ENCODE data around the gene MTIF3. TPM values are rescaled to one million over a fixed set of nuclear protein-coding genes. Genes with fewer than 3 reads are reported as not detected.

Gene MTIF3
- total RNA-seq, result 41.4 TPM

GRCh38 chr13:27449936-27450828 lies at the start of gene MTIF3:
Gene MTIF3, minus strand, starts transcription at chr13:27450564. Its CDS starts 10,116 bp downstream, at chr13:27440448.
- peak; percentile 86 for DNase-seq

DNA sequence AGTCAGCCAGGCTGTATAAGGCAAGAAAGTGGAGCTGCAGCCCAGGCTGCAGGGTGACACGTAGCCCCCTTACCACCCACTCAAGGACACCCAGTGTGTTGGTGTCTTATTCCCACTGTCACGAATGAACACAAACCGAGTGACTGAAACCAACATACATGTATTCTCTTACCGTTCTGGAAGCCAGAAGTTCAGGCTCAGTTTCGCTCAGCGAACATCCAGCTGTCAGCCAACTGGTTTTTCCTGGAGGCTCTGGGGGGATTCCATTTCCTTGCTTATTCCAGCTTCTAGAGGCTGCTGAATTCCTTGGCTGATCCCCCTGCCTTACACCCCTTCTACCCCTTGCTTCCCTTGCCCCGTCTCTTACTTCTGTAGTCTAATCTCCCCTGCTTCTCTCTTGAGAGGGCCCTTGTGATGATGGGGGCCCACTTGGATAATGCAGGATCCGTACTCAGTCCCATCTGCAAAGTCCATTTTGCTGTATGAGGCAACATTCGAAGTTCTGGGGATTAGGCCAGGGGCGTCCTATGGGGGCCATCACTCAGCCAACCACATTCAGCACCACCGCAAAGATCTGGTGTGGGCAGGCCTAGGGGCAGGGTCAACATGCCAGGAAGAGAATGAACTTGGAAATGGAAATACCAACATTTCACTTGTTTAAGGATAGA lies 47.3 kb upstream of the MTIF3 start:
- no peak for DNase-seq

DNA sequence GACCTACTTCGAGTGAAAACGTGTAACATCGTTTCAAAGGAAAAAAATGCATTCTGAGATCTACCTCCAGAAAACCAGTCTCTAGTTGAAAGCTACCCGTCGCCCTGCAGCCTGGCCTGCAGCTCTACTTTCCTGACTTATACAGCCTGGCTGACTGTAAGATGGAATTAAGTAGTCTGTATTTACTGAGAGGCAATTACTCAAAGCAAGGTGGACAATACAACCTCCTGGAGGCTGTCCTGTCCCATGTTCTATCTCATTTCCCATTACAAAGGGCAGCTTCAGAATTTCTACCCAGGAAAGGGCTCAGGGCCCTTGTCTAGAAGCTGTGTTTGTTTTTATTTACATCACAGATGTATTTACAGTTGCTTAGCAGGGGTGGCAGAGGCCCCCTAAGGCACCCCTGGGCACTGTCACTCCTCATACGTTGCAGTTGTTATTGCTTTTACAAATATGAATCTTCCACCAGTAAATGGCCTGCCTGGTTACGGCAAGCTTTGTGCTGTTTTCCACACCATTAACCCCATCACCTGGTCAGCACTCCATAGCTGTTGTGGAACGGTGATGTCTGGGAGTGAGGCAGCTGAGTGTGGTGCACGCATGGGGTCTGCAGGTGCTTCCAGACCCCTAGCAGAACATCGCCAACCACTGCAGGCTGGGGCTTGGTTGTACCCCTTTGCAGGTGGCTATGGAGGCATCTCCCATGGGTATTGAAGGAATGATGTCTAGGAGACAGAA lies 46.3 kb upstream of the MTIF3 start:
- DNase-seq, result no peak

- no peak for DNase-seq
Observed at GRCh38 chr13:27496006-27496405, 45.6 kb upstream of the MTIF3 start.

DNA sequence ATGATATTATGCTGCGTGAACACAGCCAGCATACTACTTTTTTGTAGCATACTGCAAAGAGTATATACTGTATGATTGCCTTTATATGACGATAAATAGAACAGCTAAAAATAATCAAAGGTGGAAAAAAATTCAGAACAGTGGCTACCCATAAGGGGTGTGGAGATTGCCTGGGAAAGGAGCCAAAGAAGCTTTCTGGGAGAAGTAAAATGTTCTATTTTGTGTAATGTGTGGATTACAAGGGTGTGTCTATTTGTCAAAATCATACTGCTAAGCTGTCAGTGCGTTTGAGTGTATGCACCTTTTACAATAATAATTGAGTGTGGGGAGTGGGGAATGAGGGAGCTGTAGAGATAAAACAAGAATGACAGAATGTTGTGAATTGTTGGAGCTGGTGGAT lies 45.2 kb upstream of the MTIF3 start:
- no peak for DNase-seq

DNA sequence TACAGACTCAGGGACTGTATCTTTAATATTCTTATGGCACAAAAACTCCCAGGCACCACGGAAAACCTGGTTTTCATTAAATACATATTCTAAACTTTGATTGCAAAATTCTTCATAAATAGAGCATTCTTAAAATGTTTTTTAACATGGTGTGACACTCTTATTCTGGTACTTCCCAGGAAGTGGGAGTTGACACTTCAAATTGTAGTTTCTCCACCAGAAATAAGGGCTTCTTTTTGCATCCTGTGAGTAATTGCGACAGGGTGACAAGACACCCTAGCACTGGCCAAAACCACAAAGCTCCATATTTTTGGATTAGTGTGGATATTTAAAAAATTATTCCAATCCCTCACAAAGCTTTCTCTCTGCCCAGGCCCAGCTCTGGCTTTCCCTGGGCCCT lies 43.6 kb upstream of the MTIF3 start:
- peak; percentile 58 for DNase-seq

DNA sequence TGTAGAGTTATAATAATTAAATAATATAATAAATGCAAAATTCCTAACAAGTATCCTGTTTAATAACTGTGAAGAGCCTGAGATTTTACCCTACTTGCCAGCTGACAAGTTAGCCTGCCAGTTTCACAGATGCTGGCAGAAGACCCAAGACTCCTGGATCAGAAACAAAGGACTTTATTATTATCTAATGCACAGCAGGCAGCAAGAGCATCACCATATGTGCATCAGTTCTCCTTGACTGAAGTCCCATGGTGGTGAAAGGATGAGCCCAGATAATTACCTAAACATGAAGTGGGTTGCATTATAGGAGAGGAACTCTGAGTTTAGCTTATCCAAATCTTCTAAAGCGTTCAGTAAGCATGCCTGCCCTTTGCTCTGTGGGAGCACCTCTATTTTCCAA lies 39.1 kb upstream of the MTIF3 start:
- peak; percentile 8 for DNase-seq

DNA sequence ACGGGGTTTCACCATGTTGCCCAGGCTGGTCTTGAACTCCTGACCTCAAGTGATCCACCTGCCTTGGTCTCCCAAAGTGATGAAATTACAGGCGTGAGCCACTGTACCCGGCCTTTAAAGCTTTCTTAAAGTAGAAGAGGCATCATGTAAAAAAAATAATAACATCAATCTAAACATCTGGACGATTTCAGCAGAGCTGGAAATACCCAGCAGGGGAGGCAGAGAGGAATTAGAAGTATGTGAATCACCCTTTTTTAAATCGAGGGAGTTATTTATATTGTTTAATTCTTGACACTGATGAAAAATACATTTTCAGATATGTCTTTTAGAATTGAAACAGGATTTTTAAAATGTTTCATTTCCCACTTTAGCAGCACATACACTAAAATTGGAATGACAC lies 37.4 kb upstream of the MTIF3 start:
- peak; percentile 15 for DNase-seq

- no peak for DNase-seq
Observed at GRCh38 chr13:27483421-27483820, 33.1 kb upstream of the MTIF3 start.

GRCh38 chr13:27482983-27483382 lies 32.6 kb upstream of the MTIF3 start:
- no peak for DNase-seq

DNA sequence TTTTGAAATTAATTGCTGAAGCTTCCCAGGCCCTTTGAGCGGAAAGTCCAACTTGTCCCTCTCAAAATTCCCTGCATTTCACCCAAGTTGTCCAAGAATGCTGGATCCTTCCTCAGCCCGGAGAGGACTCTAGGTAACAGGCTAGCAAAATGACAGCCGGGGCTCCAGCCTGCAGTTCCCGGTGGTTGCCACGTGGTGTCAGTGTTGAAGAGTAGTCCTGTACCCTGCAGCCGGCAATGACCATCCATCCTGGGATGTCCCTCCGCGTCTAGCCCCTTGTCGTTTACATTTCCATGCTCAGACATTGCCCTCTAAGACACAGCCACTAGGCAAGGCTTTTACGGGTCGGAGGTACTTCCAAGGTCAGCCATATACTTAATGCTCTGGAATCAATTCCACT lies 31.4 kb upstream of the MTIF3 start:
- DNase-seq, result no peak

DNA sequence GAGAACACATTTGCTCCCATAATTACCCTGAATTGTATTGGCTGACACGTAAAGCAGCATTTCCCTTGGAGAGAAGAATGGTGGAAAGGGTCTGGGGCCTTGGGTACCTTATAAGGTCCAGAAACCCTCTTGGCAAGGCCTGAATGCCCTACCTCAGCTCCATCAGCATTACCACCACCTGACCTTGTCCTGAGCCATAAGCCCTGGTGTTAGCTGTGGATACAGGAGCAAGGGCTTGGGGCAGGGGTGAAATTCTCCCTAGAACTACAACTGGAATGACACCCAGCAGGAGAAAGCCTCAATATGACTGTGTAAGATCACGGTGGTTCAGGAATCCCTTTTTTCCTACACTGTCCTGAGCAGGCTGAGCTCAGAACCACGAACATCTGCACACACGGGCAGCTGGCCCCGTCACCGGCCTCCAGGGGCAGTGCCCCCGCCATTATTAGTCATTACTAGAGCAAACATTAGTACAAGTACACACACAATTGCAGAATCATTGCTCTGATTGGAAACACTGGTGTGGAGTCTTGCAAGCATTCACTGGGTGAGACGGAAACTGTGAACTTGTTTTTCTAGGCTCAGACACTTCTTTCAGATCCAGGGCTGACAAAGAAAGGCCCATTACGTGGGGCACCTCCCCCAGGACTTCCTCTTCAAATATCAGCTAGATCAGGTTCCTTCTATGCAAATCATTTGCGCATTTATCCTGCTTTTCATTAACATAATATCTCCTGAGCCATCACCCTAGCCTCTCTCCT lies 26.8 kb upstream of the MTIF3 start:
- no peak for DNase-seq

DNA sequence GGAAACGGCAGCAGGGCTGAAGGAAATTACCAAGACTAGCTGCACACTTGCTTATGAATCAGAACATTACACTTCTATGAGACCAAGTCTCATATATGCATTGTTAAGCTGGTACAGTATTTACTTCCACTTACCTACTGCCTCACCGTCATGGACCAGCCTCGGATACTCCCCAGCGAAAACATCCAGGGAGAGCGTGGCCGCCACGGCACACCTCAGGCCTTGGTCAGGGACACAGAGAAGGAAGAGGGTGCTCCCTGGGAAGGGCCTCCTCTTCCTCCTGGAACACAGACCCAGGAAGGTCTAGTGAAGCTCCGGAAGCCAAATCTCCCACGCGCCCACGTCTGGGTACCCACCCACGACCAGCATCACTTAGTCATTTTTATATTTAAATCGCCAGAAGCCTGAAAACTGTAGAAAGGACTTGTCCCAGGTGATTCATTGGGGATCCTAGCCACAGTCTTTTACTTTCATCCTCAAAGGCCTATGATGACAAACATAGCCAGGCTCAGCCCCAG lies 24.4 kb upstream of the MTIF3 start:
- no peak for DNase-seq

GRCh38 chr13:27472941-27473340 lies 22.6 kb upstream of the MTIF3 start:
- no peak for DNase-seq

DNA sequence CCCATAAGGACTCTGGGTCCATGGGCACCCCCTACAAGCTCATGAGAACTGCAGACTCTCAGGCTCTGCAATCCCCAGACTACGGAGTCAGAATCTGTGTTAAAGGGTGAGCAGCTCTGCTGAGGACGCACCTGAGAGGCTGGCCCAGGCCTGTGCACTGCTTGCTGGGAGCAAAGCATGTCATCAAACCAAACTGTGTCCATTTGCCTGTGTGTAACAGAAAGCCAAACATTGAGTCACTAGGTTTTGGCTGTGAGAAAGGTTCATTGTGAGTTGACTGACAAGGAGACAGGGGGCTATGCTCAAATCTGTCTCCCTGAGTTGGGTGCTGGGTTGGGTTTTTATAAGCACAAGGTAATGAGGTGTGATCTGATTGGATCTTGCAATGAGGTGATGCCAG lies 22.1 kb upstream of the MTIF3 start:
- no peak for DNase-seq

GRCh38 chr13:27470075-27470820 lies 19.9 kb upstream of the MTIF3 start:
- no peak for DNase-seq

DNA sequence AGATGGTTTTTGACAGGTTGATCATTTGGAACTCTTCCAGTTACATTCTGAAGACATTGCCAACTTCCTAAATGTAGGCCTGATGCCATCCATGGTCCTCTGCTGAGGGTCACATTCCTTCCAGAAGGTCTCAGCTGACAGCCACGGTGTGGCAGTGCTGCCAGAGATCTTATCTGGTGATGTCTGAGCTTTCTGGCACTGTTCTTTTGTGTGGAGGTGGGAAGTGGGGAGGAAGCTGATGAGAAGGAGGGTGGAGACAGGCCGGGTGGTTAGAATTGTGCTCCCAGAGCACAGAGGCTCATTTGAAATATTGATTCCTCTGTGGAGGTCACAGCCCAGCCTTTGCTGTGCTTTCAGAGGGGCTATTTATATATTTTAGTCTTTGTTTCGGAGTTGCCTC lies 16.1 kb upstream of the MTIF3 start:
- no peak for DNase-seq

DNA sequence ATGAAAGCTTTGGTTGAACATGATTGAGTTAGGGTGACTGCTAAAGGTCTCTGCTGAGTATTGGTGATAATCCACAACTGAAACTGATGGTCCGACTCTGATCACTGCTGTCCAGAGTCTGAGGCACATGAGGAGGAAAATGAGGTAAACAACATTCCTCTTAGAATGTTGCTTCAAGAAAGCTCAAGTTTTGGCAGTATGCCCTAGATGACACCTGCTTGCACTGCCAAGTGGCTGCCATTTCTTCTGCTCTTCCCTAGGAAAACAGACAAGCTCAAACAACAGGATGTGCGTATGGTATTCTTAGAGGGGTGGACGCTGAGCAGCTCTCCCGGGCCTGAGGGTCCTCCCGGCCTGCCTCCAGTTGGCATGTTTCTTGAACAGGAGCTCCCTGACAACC lies 15.2 kb upstream of the MTIF3 start:
- DNase-seq, result no peak

DNA sequence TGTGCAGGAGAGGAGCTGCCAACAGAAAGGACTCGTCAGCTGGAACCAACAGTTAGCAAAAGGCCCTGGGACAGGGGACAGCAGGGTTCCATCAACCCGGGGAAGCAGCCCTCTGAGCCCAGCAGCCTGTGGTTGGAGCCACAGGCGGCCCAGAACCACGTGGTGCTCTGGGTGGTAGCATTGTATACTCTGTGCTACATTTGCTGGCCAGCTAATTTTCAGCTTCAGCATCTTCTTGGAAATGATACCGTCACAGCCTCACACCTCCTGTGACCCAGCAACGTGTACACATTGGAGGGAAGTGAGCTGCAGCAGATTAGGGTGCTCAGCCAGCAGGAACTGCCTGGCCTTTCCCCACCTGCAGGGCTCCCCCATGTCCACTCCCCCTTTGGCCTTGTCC lies 13.1 kb upstream of the MTIF3 start:
- DNase-seq, result no peak

DNA sequence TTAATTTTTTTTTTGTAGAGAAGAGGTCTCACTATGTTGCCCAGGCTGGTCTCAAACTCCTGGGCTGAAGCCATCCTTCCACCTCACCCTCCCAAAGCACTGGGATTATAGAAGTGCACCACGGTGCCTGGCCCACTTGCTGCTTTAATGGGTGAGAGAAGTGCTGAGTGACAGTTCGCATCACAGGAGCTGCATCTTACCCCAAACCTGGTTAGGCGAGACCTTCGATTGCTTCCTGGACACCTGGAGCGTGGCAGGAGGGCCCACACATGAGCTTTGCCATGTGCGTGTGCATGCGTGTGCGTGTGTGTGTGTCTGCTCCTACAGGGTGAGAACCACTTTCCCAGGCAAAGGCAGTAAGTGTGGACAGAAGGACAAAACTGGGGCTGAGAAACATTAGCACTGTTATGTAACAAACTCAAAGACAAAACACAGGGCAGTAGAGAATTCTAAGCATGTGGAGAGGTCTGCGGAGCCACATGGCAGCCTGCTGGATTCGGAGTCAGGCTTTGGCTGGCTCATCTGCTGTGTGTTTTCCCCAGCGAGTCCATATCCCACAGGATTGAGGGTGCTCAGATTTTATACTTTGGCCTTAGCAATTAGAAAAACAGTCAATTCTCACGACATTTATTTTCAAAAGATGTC lies 11.7 kb upstream of the MTIF3 start:
- no peak for DNase-seq

- DNase-seq, result no peak
Observed at GRCh38 chr13:27455331-27455855, 5.0 kb upstream of the MTIF3 start.
